CD8-positive, alpha-beta memory T cell (primary cell): ENCODE results near the gene ST6GALNAC1. TPM values are rescaled to one million over a fixed set of nuclear protein-coding genes. Genes with fewer than 3 reads are reported as not detected.
A peak's percentile ranks its signal among the peaks of the same experiment; 100 is the strongest.
"Not testable (repeated sequence)": the region's sequence is repeated elsewhere in the genome, so short reads cannot be mapped to it uniquely, and the experiment has no call there.

Experiments used
- CTCF ChIA-PET: fragments of 350-600 bp; sonication (Branson Sonifier 250); formaldehyde crosslinking; loops from one replicate; lab custom pipeline; 2021; ENCODE audit warnings: antibody characterized with exemption; lab: Charles Lee
- POLR2A ChIA-PET: fragments of 350-600 bp; sonication (Branson Sonifier 250); formaldehyde crosslinking; loops from one replicate; lab custom pipeline; 2021; ENCODE audit warnings: antibody characterized with exemption; lab: Charles Lee
- DNase-seq, 5 donors: peaks; one replicate each; pipeline versions ENCODE4 v3.0.0 to v3.0.0-alpha.2; 2020 to 2022; ENCODE audit warnings: mixed read lengths in 1 of 5
- H3K27ac ChIP-seq: one replicate; pipeline ENCODE4 v1.7.0; 2013; ENCODE audit warnings: low read depth, mild to moderate bottlenecking, low read length, moderate library complexity
- H3K27me3 ChIP-seq: 2 replicates; pipeline ENCODE4 v1.7.0; 2013; ENCODE audit warnings: low read length, mild to moderate bottlenecking; ENCODE audit not compliant: insufficient read depth, poor library complexity, severe bottlenecking
- H3K36me3 ChIP-seq: 2 replicates; pipeline ENCODE4 v1.7.0; 2013; ENCODE audit warnings: mild to moderate bottlenecking, low read length, moderate library complexity; ENCODE audit not compliant: insufficient read depth
- H3K4me1 ChIP-seq: 2 replicates; pipeline ENCODE4 v1.7.0; 2013; ENCODE audit warnings: mild to moderate bottlenecking, low read length, moderate library complexity; ENCODE audit not compliant: insufficient read depth
- H3K4me3 ChIP-seq: 2 replicates; pipeline ENCODE4 v1.7.0; 2013; ENCODE audit warnings: mild to moderate bottlenecking, low read length
- H3K9me3 ChIP-seq: 2 replicates; pipeline ENCODE4 v1.7.0; 2013; ENCODE audit warnings: mild to moderate bottlenecking, low read length
- H3K27ac Mint-ChIP-seq, 8 donors: one replicate each; pipeline ENCODE4 v1.8.0; 2020 to 2021; ENCODE audit warnings: mixed read lengths in 8 of 8, mild to moderate bottlenecking in 6 of 8, inconsistent platforms in 3 of 8, moderate library complexity in 3 of 8
- H3K27me3 Mint-ChIP-seq, 2 donors: one replicate each; pipeline ENCODE4 v1.8.0; 2020 to 2021; ENCODE audit warnings: mixed read lengths in 2 of 2, mild to moderate bottlenecking in 1 of 2, moderate library complexity in 1 of 2
- H3K36me3 Mint-ChIP-seq, 3 donors: one replicate each; pipeline ENCODE4 v1.8.0; 2020 to 2021; ENCODE audit warnings: mixed read lengths in 3 of 3, inconsistent platforms in 1 of 3, mild to moderate bottlenecking in 1 of 3
- H3K4me1 Mint-ChIP-seq, 3 donors: one replicate each; pipeline ENCODE4 v1.8.0; 2020 to 2021; ENCODE audit warnings: mixed read lengths in 3 of 3, inconsistent platforms in 1 of 3, mild to moderate bottlenecking in 1 of 3
- H3K4me3 Mint-ChIP-seq, 7 donors: one replicate each; pipeline ENCODE4 v1.8.0; 2020 to 2021; ENCODE audit warnings: mixed read lengths in 7 of 7, mild to moderate bottlenecking in 6 of 7, moderate library complexity in 4 of 7, inconsistent platforms in 2 of 7
- H3K9me3 Mint-ChIP-seq, 5 donors: one replicate each; pipeline ENCODE4 v1.8.0; 2020 to 2022; ENCODE audit warnings: mixed read lengths in 5 of 5, mild to moderate bottlenecking in 3 of 5, moderate library complexity in 2 of 5, inconsistent platforms in 1 of 5
- polyA plus RNA-seq: library from polyadenylated mRNA; unstranded; fragments of 300-500 nt; fragmentation: Illumina TruSeq; gene quantifications from one replicate; pipeline ENCODE4 v1.2.3, GENCODE V29; 2021
- total RNA-seq, 2 experiments: library from RNA; stranded (reverse); gene quantifications; one replicate each; pipeline ENCODE4 v1.2.3, GENCODE V29; 2021

The ST6GALNAC1 gene
- total and polyA plus RNA-seq, 3 experiments from 2014 or later = 0.28 to 0.46 TPM; not detected in 1

DNA sequence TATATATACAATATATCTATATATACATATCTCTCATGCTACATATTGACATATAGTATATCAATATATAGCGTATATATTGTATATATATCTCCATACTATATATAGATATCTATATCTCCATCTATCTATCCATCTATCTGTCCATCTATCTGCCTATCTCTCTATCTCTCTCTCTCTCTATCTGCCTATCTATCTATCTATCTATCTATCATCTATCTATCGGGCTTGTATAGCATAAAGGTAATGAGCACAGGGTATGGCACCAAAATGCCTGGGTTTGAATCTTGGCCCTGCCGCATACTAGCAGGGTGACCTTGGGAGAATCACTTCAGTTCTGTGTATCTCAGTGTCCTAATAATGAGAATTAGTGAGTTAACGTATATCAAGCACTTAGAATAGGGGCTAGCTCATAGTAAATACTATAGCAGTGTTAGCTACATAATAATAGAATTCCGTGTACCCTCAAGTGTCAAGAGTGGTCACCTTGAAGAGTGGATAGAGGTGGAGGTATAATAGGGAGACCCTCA is 1.5 kb downstream of the ST6GALNAC1 start:
- Mint-ChIP-seq H3K4me3 (no peak overlapping the region), H3K4me1 (peaks cover 8 to 13% (median 12%) of the 10 kb centered on the region in 3 donors), H3K27ac (no peak overlapping the region), H3K9me3 (peaks cover 7 to 15% (median 8%) of the 10 kb centered on the region in 5 donors), H3K36me3 (peaks cover 0 to 14% (median 0%) of the 10 kb centered on the region in 3 donors), H3K27me3 (peaks cover 5 to 24% of the 10 kb centered on the region in 2 donors)
- DNase-seq = no peak
- Histone ChIP-seq H3K4me3 (peak overlapping the region; percentile 5), H3K27me3 (no peaks in the 10 kb centered on the region), H3K9me3 (no peaks in the 10 kb centered on the region), H3K36me3 (no peaks in the 10 kb centered on the region), H3K4me1 (peaks cover 15% of the 10 kb centered on the region), H3K27ac (peak overlapping the region; percentile 63)
- POLR2A ChIA-PET = interaction anchor here (0.5 kb wide), 1 partner anchor 21 kb away, joined by 3 read pairs; no protein-coding TSS in a partner anchor
- CTCF ChIA-PET = no interaction called here

DNA sequence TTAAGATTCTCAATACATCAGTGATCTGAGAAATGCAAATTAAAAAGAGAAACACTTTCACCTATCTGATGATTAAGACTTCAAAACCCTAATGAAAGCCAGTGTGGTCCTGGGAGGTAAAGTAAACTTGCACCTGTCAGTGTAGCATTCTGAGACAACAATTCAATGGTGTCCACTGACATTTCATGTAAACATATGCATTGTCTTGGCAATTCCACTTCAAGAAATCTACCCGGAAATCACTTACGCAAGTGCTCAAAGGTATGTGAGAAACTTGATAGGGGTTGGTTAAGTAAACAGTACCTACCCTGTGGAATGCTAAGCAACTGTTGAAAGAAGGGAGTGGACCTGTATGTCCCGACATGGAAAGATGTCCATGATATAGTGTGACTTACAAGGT is 2.1 kb downstream of the ST6GALNAC1 start:
- no peak overlapping the region for H3K4me3 Mint-ChIP-seq
- H3K27me3 ChIP-seq = no peaks in the 10 kb centered on the region
- no peaks in the 10 kb centered on the region for H3K36me3 ChIP-seq
- peak overlapping the region; percentile 63 for H3K27ac ChIP-seq
- POLR2A ChIA-PET = no interaction called here
- DNase-seq = no peak
- H3K9me3 Mint-ChIP-seq = peaks cover 5 to 11% (median 5%) of the 10 kb centered on the region in 5 donors
- peaks cover 5 to 22% of the 10 kb centered on the region in 2 donors for H3K27me3 Mint-ChIP-seq
- CTCF ChIA-PET = no interaction called here
- no peaks in the 10 kb centered on the region for H3K9me3 ChIP-seq
- H3K4me1 ChIP-seq = peaks cover 15% of the 10 kb centered on the region
- peaks cover 0 to 9% (median 0%) of the 10 kb centered on the region in 3 donors for H3K36me3 Mint-ChIP-seq
- H3K4me3 ChIP-seq = no peak overlapping the region
- H3K4me1 Mint-ChIP-seq = peaks cover 8 to 13% (median 12%) of the 10 kb centered on the region in 3 donors
- H3K27ac Mint-ChIP-seq = no peak overlapping the region

DNA sequence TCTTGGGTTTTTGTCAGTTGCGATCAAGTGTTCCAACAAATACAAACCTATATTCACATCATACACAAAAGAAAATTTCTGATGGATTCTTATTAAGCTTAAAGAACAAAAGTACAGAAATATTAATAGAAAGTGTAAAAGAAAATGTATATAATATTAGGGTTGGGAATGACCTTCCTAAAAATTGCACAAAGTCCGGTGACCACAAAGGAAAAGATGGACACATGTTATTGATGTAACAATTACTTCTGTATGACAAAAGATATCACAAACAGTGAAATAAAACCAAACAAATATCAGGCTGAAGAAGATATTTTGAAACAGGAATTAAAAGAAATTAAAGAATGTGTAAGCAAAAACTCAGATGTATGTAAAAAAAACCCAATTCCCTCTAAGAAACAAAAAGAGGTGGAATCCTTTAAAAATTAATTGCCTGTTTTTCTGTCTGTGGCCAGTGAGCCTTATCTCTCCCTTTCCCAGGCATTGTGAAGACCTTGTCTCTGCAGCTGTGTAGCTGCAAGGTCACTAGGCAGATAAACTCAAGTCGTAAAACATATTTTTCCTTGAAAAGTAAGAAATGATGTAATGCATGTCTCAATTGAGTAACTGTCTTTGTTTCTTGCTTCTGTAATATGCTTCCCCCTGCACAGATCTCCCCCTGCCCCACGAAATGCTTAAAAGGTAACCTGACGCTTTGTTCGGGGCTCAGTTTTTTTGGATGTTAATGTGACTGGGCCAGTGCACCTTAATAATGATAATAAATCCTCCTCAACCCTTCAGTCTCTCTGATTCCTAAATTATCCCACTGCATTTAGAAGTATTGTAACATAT is 2.8 kb downstream of the ST6GALNAC1 start:
- H3K27ac Mint-ChIP-seq = peak overlapping the region in 1 of 8 donors; percentile 12
- H3K9me3 Mint-ChIP-seq = peaks cover 0 to 4% (median under 1%) of the 10 kb centered on the region in 5 donors
- Histone ChIP-seq H3K4me1 (peaks cover 15% of the 10 kb centered on the region), H3K27ac (peak overlapping the region; percentile 63), H3K36me3 (no peaks in the 10 kb centered on the region), H3K9me3 (no peaks in the 10 kb centered on the region), H3K4me3 (no peak overlapping the region), H3K27me3 (no peaks in the 10 kb centered on the region)
- DNase-seq = no peak
- ChIA-PET POLR2A (interaction anchor here (0.6 kb wide), 1 partner anchor 19 kb away, joined by 5 read pairs; no protein-coding TSS in a partner anchor), CTCF (interaction anchor here (1.0 to 2.4 kb wide), 3 partner anchors 17 to 118 kb away, joined by 4 to 5 read pairs (median 4); no protein-coding TSS in a partner anchor)
- peaks cover 0 to 5% (median 0%) of the 10 kb centered on the region in 3 donors for H3K36me3 Mint-ChIP-seq
- H3K4me3 Mint-ChIP-seq = no peak overlapping the region
- H3K4me1 Mint-ChIP-seq = peaks cover 8 to 13% (median 12%) of the 10 kb centered on the region in 3 donors
- peaks cover 5 to 19% of the 10 kb centered on the region in 2 donors for H3K27me3 Mint-ChIP-seq

DNA sequence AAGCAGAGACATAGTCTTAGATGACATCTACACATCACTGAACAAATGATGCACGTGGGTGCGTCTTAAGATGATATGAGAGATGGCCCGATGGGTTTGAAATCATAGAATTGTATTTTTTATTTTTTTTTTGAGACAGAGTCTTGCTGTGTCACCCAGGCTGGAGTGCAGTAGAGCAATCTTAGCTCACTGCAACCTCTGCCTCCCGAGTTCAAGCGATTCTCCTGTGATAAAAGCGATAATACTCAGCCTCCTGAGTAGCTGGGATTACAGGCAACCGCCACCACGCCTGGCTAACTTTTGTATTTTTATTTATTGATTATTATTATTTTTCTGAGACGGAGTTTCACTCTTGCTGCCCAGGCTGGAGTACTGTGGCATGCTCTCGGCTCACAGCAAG is 5.3 kb downstream of the ST6GALNAC1 start:
- H3K4me3 ChIP-seq = no peak overlapping the region
- no peaks in the 10 kb centered on the region for H3K27me3 ChIP-seq
- Mint-ChIP-seq H3K27ac (no peak overlapping the region), H3K9me3 (no peaks in the 10 kb centered on the region), H3K4me3 (no peak overlapping the region), H3K36me3 (peaks cover 0 to 3% (median 0%) of the 10 kb centered on the region in 3 donors), H3K4me1 (peaks cover under 1 to 4% (median 4%) of the 10 kb centered on the region in 3 donors), H3K27me3 (peaks cover 2 to 22% of the 10 kb centered on the region in 2 donors)
- H3K4me1 ChIP-seq = peaks cover 4% of the 10 kb centered on the region
- H3K27ac ChIP-seq = no peak overlapping the region
- ChIA-PET POLR2A (no interaction called here), CTCF (no interaction called here)
- no peaks in the 10 kb centered on the region for H3K9me3 ChIP-seq
- no peaks in the 10 kb centered on the region for H3K36me3 ChIP-seq
- no peak for DNase-seq

DNA sequence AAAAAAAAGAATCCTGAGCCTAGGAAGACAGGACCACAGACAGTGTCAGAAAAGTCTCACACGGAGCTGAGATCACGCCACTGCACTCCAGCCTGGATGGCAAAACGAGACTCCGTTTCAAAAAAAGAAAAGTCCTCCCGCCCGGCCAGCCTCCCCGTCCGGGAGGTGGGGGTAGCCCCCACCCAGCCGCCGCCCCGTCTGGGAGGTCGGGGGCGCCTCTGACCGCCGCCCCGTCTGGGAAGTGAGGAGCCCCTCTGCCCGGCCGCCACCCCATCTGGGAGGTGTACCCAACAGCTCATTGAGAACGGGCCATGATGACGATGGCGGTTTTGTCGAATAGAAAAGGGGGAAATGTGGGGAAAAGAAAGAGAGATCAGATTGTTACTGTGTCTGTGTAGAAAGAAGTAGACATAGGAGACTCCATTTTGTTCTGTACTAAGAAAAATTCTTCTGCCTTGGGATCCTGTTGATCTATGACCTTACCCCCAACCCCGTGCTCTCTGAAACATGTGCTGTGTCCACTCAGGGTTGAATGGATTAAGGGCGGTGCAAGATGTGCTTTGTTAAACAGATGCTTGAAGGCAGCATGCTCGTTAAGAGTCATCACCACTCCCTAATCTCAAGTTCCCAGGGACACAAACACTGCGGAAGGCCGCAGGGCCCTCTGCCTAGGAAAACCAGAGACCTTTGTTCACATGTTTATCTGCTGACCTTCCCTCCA is 6.9 kb downstream of the ST6GALNAC1 start:
- H3K9me3 Mint-ChIP-seq, H3K27ac ChIP-seq, DNase-seq, H3K9me3 ChIP-seq, H3K4me3 Mint-ChIP-seq, CTCF ChIA-PET, H3K4me1 Mint-ChIP-seq, H3K27ac Mint-ChIP-seq, H3K27me3 ChIP-seq, H3K36me3 Mint-ChIP-seq, H3K4me1 ChIP-seq, H3K36me3 ChIP-seq, POLR2A ChIA-PET, H3K4me3 ChIP-seq: not testable (repeated sequence)
- H3K27me3 Mint-ChIP-seq = peaks cover 2 to 20% of the 10 kb centered on the region in 2 donors

DNA sequence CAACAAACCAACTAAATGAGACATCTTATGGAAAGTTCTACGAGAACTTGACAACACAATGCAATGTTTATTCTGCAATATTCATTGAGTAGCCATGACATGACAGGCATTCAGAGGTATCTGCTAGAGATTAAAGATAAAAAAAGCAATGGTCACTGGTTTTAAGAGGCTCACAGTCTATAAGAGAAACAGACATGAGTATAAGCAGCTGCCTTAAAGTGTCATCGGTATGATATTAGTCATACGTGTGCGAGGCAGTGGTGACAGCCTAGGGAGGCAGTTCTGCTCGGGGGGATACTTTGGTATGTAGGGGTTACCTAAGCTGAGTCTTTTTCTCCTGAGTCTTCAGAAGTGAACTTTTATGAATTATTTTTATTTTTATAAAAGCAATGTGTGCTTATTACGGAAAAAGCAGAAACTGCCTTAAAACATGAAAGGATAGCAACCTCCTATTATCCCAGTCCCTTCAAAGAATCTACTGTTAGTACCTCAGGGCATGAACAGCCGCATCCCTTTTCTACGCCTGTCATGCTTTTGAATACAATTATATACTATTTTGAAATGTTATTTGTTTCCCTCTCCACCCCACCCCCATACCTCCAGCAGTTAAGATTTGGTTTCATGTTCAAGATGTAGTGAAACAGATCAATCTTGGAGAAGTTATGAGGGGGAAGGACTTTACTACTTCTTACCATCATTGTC is 7.7 kb downstream of the ST6GALNAC1 start:
- Histone ChIP-seq H3K27me3 (no peaks in the 10 kb centered on the region), H3K4me1 (no peaks in the 10 kb centered on the region), H3K9me3 (no peaks in the 10 kb centered on the region), H3K36me3 (no peaks in the 10 kb centered on the region), H3K27ac (no peak overlapping the region), H3K4me3 (no peak overlapping the region)
- Mint-ChIP-seq H3K4me3 (no peak overlapping the region), H3K9me3 (no peaks in the 10 kb centered on the region), H3K27me3 (peaks cover 2 to 20% of the 10 kb centered on the region in 2 donors), H3K4me1 (peaks cover 0 to 9% (median 0%) of the 10 kb centered on the region in 3 donors), H3K27ac (no peak overlapping the region), H3K36me3 (peaks cover 0 to 3% (median 0%) of the 10 kb centered on the region in 3 donors)
- CTCF ChIA-PET = interaction anchor here (3.2 kb wide), 1 partner anchor 11 kb away, joined by 11 read pairs; no protein-coding TSS in a partner anchor
- POLR2A ChIA-PET = no interaction called here
- no peak for DNase-seq

DNA sequence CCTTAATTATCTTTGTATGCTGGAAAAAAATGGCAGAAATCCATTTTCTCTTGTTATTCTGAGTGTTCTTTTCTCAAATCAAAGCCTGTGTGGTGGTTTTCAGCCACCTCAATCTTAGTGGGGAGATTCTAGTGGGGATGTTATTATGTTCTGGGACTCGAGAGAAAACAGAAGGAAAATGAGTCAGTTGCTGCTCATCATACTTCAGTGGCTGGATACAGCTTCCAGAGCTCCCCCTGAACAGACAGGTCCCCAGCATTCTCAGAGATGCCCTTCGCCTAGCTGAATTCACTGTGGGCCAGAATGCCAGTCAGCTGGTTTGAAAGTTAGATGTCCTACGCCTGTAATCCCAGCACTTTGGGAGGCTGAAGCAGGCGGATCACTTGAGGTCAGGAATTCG is 8.5 kb downstream of the ST6GALNAC1 start:
- Histone ChIP-seq H3K27me3 (no peaks in the 10 kb centered on the region), H3K4me1 (no peaks in the 10 kb centered on the region), H3K9me3 (no peaks in the 10 kb centered on the region), H3K4me3 (no peak overlapping the region), H3K27ac (no peak overlapping the region), H3K36me3 (no peaks in the 10 kb centered on the region)
- POLR2A ChIA-PET = no interaction called here
- peaks cover 0 to 9% (median 0%) of the 10 kb centered on the region in 3 donors for H3K4me1 Mint-ChIP-seq
- H3K36me3 Mint-ChIP-seq = peaks cover 0 to 3% (median 0%) of the 10 kb centered on the region in 3 donors
- DNase-seq = no peak
- CTCF ChIA-PET = interaction anchor here (3.2 kb wide), 1 partner anchor 11 kb away, joined by 11 read pairs; no protein-coding TSS in a partner anchor
- H3K4me3 Mint-ChIP-seq = no peak overlapping the region
- H3K9me3 Mint-ChIP-seq = no peaks in the 10 kb centered on the region
- H3K27ac Mint-ChIP-seq = no peak overlapping the region
- H3K27me3 Mint-ChIP-seq = peaks cover 3 to 20% of the 10 kb centered on the region in 2 donors
